ENCODE measurements around the gene FNBP1L.

Gene FNBP1L

DNA sequence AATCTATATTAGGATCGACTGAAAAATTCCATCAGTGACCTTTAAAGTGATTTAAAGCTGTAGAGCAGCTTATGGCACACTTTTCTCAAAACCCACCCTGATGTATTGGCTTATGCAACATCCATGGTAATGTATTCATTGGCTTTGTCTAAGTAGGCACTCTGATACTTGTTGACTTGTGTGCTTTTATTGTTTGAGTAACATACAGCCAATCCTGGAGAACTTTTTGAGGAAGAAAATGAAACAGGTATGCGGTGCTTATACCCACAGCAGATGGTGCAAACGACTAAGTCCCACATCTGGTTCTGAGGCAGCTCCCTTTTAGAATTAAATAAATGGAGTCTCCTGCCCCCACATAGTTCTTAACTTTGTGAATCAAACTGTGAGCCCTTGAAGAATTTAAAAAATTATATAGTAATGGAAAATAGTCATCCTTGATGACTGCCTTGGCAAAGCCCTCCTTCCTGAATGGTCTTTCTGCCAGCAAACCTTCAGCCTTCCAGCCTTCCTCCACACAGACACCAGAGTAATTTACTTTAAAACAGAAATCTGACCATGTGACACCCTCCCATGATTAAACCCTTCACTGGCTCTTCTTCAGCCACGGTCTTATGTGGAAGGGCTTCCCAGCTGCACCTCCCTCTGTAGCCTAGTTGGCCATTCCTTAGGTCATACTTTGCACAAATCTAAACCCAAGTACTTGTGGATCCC is 117.7 kb downstream of the FNBP1L start:
- H2BK15ac ChIP-seq (ENCODE audit: low read depth, poor library complexity, severe bottlenecking): no peak overlapping the region
- H3K9ac ChIP-seq (ENCODE audit: low read length): peak overlapping the region; percentile 31
- WGBS: 93% methylated on average over 3 of the region's 4 CpGs
- peak overlapping the region in 1 of 2 experiments; percentile 32 for H3K4ac ChIP-seq (ENCODE audit: low read depth in 1 of 2, low read length in 2 of 2)
- H2BK120ac ChIP-seq (ENCODE audit: low read depth, low read length): no peak overlapping the region
- H3K27me3 ChIP-seq (ENCODE audit: control insufficient read depth in 1 of 2, insufficient read depth in 1 of 2, low read length in 2 of 2): no peaks in the 10 kb centered on the region
- peaks cover 4% of the 10 kb centered on the region for H3K4me1 ChIP-seq (ENCODE audit: control insufficient read depth, insufficient read depth, low read depth, low read length)
- no peak overlapping the region for H4K8ac ChIP-seq (ENCODE audit: low read length)
- no peak overlapping the region for H3K18ac ChIP-seq (ENCODE audit: low read depth in 1 of 2, low read length in 2 of 2)
- H3K23ac ChIP-seq (ENCODE audit: low read length in 2 of 2): no peak overlapping the region
- H2BK5ac ChIP-seq (ENCODE audit: low read depth, low read length, poor library complexity, severe bottlenecking): no peak overlapping the region
- H3K14ac ChIP-seq (ENCODE audit: low read length in 2 of 2): no peak overlapping the region
- no peak overlapping the region for H3K4me3 ChIP-seq (ENCODE audit: insufficient read depth in 1 of 2, low read depth in 1 of 2, low read length in 2 of 2)
- no peak for DNase-seq
- no peak overlapping the region for H2AK5ac ChIP-seq (ENCODE audit: low read length, severe bottlenecking)
- H3K79me1 ChIP-seq (replicated peaks; ENCODE audit: low read length, poor library complexity, severe bottlenecking): peaks cover 16% of the 10 kb centered on the region
- no peak overlapping the region for H3K27ac ChIP-seq (ENCODE audit: low read length, poor library complexity, severe bottlenecking)
- H3K9me3 ChIP-seq (ENCODE audit: control insufficient read depth, low read length): no peaks in the 10 kb centered on the region
- no peak overlapping the region for H3K4me2 ChIP-seq (ENCODE audit: low read length, poor library complexity, severe bottlenecking)
- H4K91ac ChIP-seq (ENCODE audit: low read length): no peak overlapping the region
- peaks cover 31 to 87% of the 10 kb centered on the region in 2 experiments for H3K36me3 ChIP-seq (ENCODE audit: control insufficient read depth in 1 of 2, insufficient read depth in 2 of 2, low read depth in 1 of 2, low read length in 2 of 2)
- H2AFZ ChIP-seq (ENCODE audit: low read depth, low read length): no peak overlapping the region
- no peak overlapping the region for H2BK12ac ChIP-seq (ENCODE audit: low read length in 2 of 2)

DNA sequence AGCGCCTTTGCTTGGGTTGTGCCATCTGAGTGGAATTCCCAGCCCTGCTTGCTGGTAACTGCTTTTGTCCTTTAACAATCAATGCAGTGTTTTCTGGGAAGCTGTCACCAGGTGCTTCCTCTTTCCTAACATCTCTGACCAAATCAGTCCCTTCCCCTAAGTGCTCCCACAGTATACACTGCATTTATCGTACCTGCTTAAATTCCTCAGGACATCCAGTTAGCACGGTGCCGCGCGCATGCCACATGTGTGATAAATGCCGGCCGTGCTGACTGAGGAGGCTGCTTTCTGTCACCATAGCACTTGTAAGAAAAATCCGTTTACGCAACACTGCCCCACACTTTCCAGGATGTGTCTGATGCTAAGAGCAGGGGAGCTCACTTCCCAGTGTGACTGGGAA is 118.3 kb downstream of the FNBP1L start:
- H2AK5ac ChIP-seq (ENCODE audit: low read length, severe bottlenecking): no peak overlapping the region
- H2BK120ac ChIP-seq (ENCODE audit: low read depth, low read length): no peak overlapping the region
- no peak overlapping the region for H4K91ac ChIP-seq (ENCODE audit: low read length)
- no peak overlapping the region for H3K27ac ChIP-seq (ENCODE audit: low read length, poor library complexity, severe bottlenecking)
- H2BK15ac ChIP-seq (ENCODE audit: low read depth, poor library complexity, severe bottlenecking): peak overlapping the region; percentile 55
- H3K4me1 ChIP-seq (ENCODE audit: control insufficient read depth, insufficient read depth, low read depth, low read length): peaks cover 4% of the 10 kb centered on the region
- H2AFZ ChIP-seq (ENCODE audit: low read depth, low read length): no peak overlapping the region
- peak overlapping the region in 1 of 2 experiments; percentile 44 for H3K14ac ChIP-seq (ENCODE audit: low read length in 2 of 2)
- peaks cover 16% of the 10 kb centered on the region for H3K79me1 ChIP-seq (replicated peaks; ENCODE audit: low read length, poor library complexity, severe bottlenecking)
- no peak overlapping the region for H2BK5ac ChIP-seq (ENCODE audit: low read depth, low read length, poor library complexity, severe bottlenecking)
- 94% methylated on average over 8 of the region's 10 CpGs for WGBS
- H3K27me3 ChIP-seq (ENCODE audit: control insufficient read depth in 1 of 2, insufficient read depth in 1 of 2, low read length in 2 of 2): no peaks in the 10 kb centered on the region
- H3K36me3 ChIP-seq (ENCODE audit: control insufficient read depth in 1 of 2, insufficient read depth in 2 of 2, low read depth in 1 of 2, low read length in 2 of 2): peaks cover 36 to 86% of the 10 kb centered on the region in 2 experiments
- H3K18ac ChIP-seq (ENCODE audit: low read depth in 1 of 2, low read length in 2 of 2): peak overlapping the region; percentile 40 to 54
- no peaks in the 10 kb centered on the region for H3K9me3 ChIP-seq (ENCODE audit: control insufficient read depth, low read length)
- H3K23ac ChIP-seq (ENCODE audit: low read length in 2 of 2): peak overlapping the region in 1 of 2 experiments; percentile 46
- H4K8ac ChIP-seq (ENCODE audit: low read length): peak overlapping the region; percentile 69
- H3K9ac ChIP-seq (ENCODE audit: low read length): peak overlapping the region; percentile 3
- H3K4me2 ChIP-seq (ENCODE audit: low read length, poor library complexity, severe bottlenecking): no peak overlapping the region
- H3K4me3 ChIP-seq (ENCODE audit: insufficient read depth in 1 of 2, low read depth in 1 of 2, low read length in 2 of 2): no peak overlapping the region
- DNase-seq: peak; percentile 46
- peak overlapping the region in 1 of 2 experiments; percentile 82 for H2BK12ac ChIP-seq (ENCODE audit: low read length in 2 of 2)
- peak overlapping the region in 1 of 2 experiments; percentile 32 for H3K4ac ChIP-seq (ENCODE audit: low read depth in 1 of 2, low read length in 2 of 2)

DNA sequence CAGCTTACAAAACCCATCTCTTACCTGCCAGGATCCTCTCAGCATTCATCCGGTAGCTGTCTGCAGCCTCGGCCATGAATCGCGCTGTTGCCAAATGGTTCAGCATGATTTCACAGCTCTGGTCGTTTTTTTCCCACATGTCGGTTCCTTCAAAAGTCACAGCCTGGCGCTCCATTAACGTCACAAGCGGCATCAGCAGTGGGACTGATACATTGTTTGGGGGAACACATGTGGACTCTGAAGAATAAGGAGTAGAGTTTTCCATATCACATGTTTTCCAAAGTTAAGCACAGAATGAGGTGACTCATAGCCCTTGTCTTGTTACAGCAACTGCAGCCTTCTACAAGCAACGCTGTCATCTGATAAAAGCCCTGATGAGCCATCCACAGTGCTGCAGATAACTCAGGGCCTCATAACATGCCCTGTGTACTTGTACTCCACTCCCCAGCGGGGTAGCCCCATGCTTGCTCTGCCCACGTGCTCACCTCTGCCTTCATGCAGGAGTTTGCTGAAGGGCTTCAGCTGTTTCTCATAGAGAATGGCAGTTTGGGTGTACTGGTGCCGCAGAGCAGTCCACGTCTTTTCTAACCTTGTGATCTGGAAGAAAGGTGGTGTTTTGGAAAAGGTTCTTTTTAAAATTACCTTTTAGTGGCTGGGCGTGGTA is 119.5 kb downstream of the FNBP1L start:
- 67% methylated on average over 15 of the region's 15 CpGs for WGBS
- Histone ChIP-seq H3K36me3 (ENCODE audit: control insufficient read depth in 1 of 2, insufficient read depth in 2 of 2, low read depth in 1 of 2, low read length in 2 of 2) (peaks cover 46 to 87% of the 10 kb centered on the region in 2 experiments), H3K18ac (ENCODE audit: low read depth in 1 of 2, low read length in 2 of 2) (peak overlapping the region in 1 of 2 experiments; percentile 67), H4K8ac (ENCODE audit: low read length) (no peak overlapping the region), H3K9ac (ENCODE audit: low read length) (peak overlapping the region; percentile 55), H3K4ac (ENCODE audit: low read depth in 1 of 2, low read length in 2 of 2) (no peak overlapping the region), H2BK5ac (ENCODE audit: low read depth, low read length, poor library complexity, severe bottlenecking) (no peak overlapping the region), H3K14ac (ENCODE audit: low read length in 2 of 2) (no peak overlapping the region), H2BK120ac (ENCODE audit: low read depth, low read length) (no peak overlapping the region), H2AFZ (ENCODE audit: low read depth, low read length) (no peak overlapping the region), H4K91ac (ENCODE audit: low read length) (no peak overlapping the region), H3K23ac (ENCODE audit: low read length in 2 of 2) (no peak overlapping the region), H3K27me3 (ENCODE audit: control insufficient read depth in 1 of 2, insufficient read depth in 1 of 2, low read length in 2 of 2) (no peaks in the 10 kb centered on the region), H3K27ac (ENCODE audit: low read length, poor library complexity, severe bottlenecking) (peak overlapping the region; percentile 17), H3K4me3 (ENCODE audit: insufficient read depth in 1 of 2, low read depth in 1 of 2, low read length in 2 of 2) (no peak overlapping the region), H3K4me2 (ENCODE audit: low read length, poor library complexity, severe bottlenecking) (no peak overlapping the region), H3K79me1 (replicated peaks; ENCODE audit: low read length, poor library complexity, severe bottlenecking) (peaks cover 21% of the 10 kb centered on the region), H3K4me1 (ENCODE audit: control insufficient read depth, insufficient read depth, low read depth, low read length) (peaks cover 4% of the 10 kb centered on the region), H2AK5ac (ENCODE audit: low read length, severe bottlenecking) (no peak overlapping the region), H2BK15ac (ENCODE audit: low read depth, poor library complexity, severe bottlenecking) (no peak overlapping the region), H3K9me3 (ENCODE audit: control insufficient read depth, low read length) (no peaks in the 10 kb centered on the region), H2BK12ac (ENCODE audit: low read length in 2 of 2) (peak overlapping the region; percentile 62 to 67)
- peak; percentile 96 for DNase-seq

DNA sequence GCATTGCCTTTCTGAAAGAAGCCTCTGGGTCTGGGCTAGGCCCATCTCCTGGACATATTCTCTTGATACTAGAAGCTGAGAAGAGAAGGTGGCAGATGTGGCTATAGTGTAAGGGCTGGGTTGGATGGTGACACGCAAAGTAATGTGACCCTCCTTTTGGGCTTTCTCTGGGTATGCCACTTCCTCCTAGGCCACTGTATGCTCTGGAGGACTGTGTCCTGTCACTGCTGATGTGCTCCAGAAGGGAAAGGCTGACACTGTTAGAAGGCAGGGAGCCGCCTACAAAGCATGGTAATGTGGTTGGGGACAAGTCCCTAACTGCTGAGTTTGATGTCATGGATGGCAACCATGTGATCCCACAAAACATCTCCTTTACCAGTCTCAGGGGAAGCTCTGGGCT is 121.6 kb downstream of the FNBP1L start:
- no peak for DNase-seq
- Histone ChIP-seq H2AK5ac (ENCODE audit: low read length, severe bottlenecking) (no peak overlapping the region), H3K79me1 (replicated peaks; ENCODE audit: low read length, poor library complexity, severe bottlenecking) (peaks cover 24% of the 10 kb centered on the region), H3K27me3 (ENCODE audit: control insufficient read depth in 1 of 2, insufficient read depth in 1 of 2, low read length in 2 of 2) (no peaks in the 10 kb centered on the region), H2BK5ac (ENCODE audit: low read depth, low read length, poor library complexity, severe bottlenecking) (no peak overlapping the region), H3K4ac (ENCODE audit: low read depth in 1 of 2, low read length in 2 of 2) (no peak overlapping the region), H3K18ac (ENCODE audit: low read depth in 1 of 2, low read length in 2 of 2) (no peak overlapping the region), H4K91ac (ENCODE audit: low read length) (no peak overlapping the region), H2BK120ac (ENCODE audit: low read depth, low read length) (no peak overlapping the region), H2AFZ (ENCODE audit: low read depth, low read length) (no peak overlapping the region), H3K36me3 (ENCODE audit: control insufficient read depth in 1 of 2, insufficient read depth in 2 of 2, low read depth in 1 of 2, low read length in 2 of 2) (peaks cover 54 to 90% of the 10 kb centered on the region in 2 experiments), H3K14ac (ENCODE audit: low read length in 2 of 2) (no peak overlapping the region), H3K23ac (ENCODE audit: low read length in 2 of 2) (no peak overlapping the region), H4K8ac (ENCODE audit: low read length) (no peak overlapping the region), H3K27ac (ENCODE audit: low read length, poor library complexity, severe bottlenecking) (no peak overlapping the region), H3K9ac (ENCODE audit: low read length) (no peak overlapping the region), H2BK12ac (ENCODE audit: low read length in 2 of 2) (no peak overlapping the region), H3K4me2 (ENCODE audit: low read length, poor library complexity, severe bottlenecking) (no peak overlapping the region), H3K9me3 (ENCODE audit: control insufficient read depth, low read length) (no peaks in the 10 kb centered on the region), H3K4me3 (ENCODE audit: insufficient read depth in 1 of 2, low read depth in 1 of 2, low read length in 2 of 2) (no peak overlapping the region), H2BK15ac (ENCODE audit: low read depth, poor library complexity, severe bottlenecking) (no peak overlapping the region), H3K4me1 (ENCODE audit: control insufficient read depth, insufficient read depth, low read depth, low read length) (peaks cover 4% of the 10 kb centered on the region)
- WGBS: 100% methylated on average over 2 of the region's 2 CpGs
